ENCODE results near the gene DLL3.
A peak's percentile ranks its signal among the peaks of the same experiment; 100 is the strongest.
"Not testable (repeated sequence)": the region's sequence is repeated elsewhere in the genome, so short reads cannot be mapped to it uniquely, and the experiment has no call there.

Gene DLL3

GRCh38 chr19:39474139-39474620 lies 24.6 kb upstream of the DLL3 start:
- H3K27me3 Mint-ChIP-seq, result no peaks in the 10 kb centered on the region
- peaks cover 51% of the 10 kb centered on the region for H3K36me3 Mint-ChIP-seq
- CTCF ChIA-PET, result interaction anchor here (0.7 to 2.6 kb wide), 12 partner anchors 9 to 369 kb away, joined by 3 to 17 read pairs (median 4); partner anchors contain the start of genes EID2B and RPS16
- no peaks in the 10 kb centered on the region for H3K9me3 Mint-ChIP-seq
- H3K4me3 Mint-ChIP-seq, result no peak overlapping the region
- DNase-seq, result peak; percentile 81
- peaks cover 2% of the 10 kb centered on the region for H3K4me1 Mint-ChIP-seq
- H3K27ac Mint-ChIP-seq, result peak overlapping the region; percentile 45

- peaks cover 14% of the 10 kb centered on the region for H3K4me1 Mint-ChIP-seq
- no peaks in the 10 kb centered on the region for H3K27me3 Mint-ChIP-seq
- H3K27ac Mint-ChIP-seq, result no peak overlapping the region
- H3K4me3 Mint-ChIP-seq, result no peak overlapping the region
- CTCF ChIA-PET, result interaction anchor here (0.7 to 2.6 kb wide), 5 partner anchors 8 to 50 kb away, joined by 3 to 11 read pairs (median 3); no protein-coding TSS in a partner anchor
- DNase-seq, result no peak
- H3K9me3 Mint-ChIP-seq, result no peaks in the 10 kb centered on the region
- peaks cover 37% of the 10 kb centered on the region for H3K36me3 Mint-ChIP-seq
Measured at GRCh38 chr19:39475748-39476147, 23.0 kb upstream of the DLL3 start.

- not testable (repeated sequence) for H3K27me3 Mint-ChIP-seq
Measured at GRCh38 chr19:39479319-39479801, 19.4 kb upstream of the DLL3 start.

GRCh38 chr19:39479916-39480315 lies 18.8 kb upstream of the DLL3 start:
- no peak for DNase-seq
- H3K4me1 Mint-ChIP-seq, result peaks cover 31% of the 10 kb centered on the region
- no peaks in the 10 kb centered on the region for H3K27me3 Mint-ChIP-seq
- no peaks in the 10 kb centered on the region for H3K9me3 Mint-ChIP-seq
- H3K27ac Mint-ChIP-seq, result peak overlapping the region; percentile 88
- H3K4me3 Mint-ChIP-seq, result peak overlapping the region; percentile 88
- CTCF ChIA-PET, result no interaction called here
- H3K36me3 Mint-ChIP-seq, result peaks cover 12% of the 10 kb centered on the region

More at GRCh38 chr19:39479319-39479801, 19.4 kb upstream of the DLL3 start:
- peak overlapping the region; percentile 88 for H3K27ac Mint-ChIP-seq
- peak overlapping the region; percentile 88 for H3K4me3 Mint-ChIP-seq
- CTCF ChIA-PET, H3K9me3 Mint-ChIP-seq, DNase-seq: not testable (repeated sequence)
- peaks cover 18% of the 10 kb centered on the region for H3K36me3 Mint-ChIP-seq
- peaks cover 31% of the 10 kb centered on the region for H3K4me1 Mint-ChIP-seq

GRCh38 chr19:39480337-39481228 lies 18.2 kb upstream of the DLL3 start, which contains the start of gene TIMM50:
Gene TIMM50, plus strand, starts transcription at chr19:39480838. Its CDS starts 16 bp downstream, at chr19:39480854.
- H3K27ac Mint-ChIP-seq, result peak within 1 kb of the TSS; percentile 88
- H3K9me3 Mint-ChIP-seq, result no peaks in the 10 kb centered on the region
- peak within 1 kb of the TSS; percentile 88 for H3K4me3 Mint-ChIP-seq
- no peaks in the 10 kb centered on the region for H3K27me3 Mint-ChIP-seq
- peak; percentile 99 for DNase-seq
- peaks cover 31% of the 10 kb centered on the region for H3K4me1 Mint-ChIP-seq
- CTCF ChIA-PET, result no interaction called here
- peaks cover 7% of the 10 kb centered on the region for H3K36me3 Mint-ChIP-seq

GRCh38 chr19:39481229-39481545 lies 17.6 kb upstream of the DLL3 start:
- H3K27ac Mint-ChIP-seq, result peak overlapping the region; percentile 88
- CTCF ChIA-PET, result no interaction called here
- peak overlapping the region; percentile 88 for H3K4me3 Mint-ChIP-seq
- no peaks in the 10 kb centered on the region for H3K27me3 Mint-ChIP-seq
- no peak for DNase-seq
- H3K4me1 Mint-ChIP-seq, result peaks cover 31% of the 10 kb centered on the region
- no peaks in the 10 kb centered on the region for H3K9me3 Mint-ChIP-seq
- H3K36me3 Mint-ChIP-seq, result peaks cover 4% of the 10 kb centered on the region

- Mint-ChIP-seq H3K4me1 (peaks cover 31% of the 10 kb centered on the region), H3K9me3 (no peaks in the 10 kb centered on the region), H3K36me3 (peaks cover 7% of the 10 kb centered on the region), H3K4me3 (peak overlapping the region; percentile 88), H3K27me3 (no peaks in the 10 kb centered on the region), H3K27ac (peak overlapping the region; percentile 88)
- CTCF ChIA-PET, result no interaction called here
- no peak for DNase-seq
Measured at GRCh38 chr19:39481676-39482075, 17.1 kb upstream of the DLL3 start.

GRCh38 chr19:39483141-39483540 lies 15.6 kb upstream of the DLL3 start:
- H3K27me3 Mint-ChIP-seq, result no peaks in the 10 kb centered on the region

GRCh38 chr19:39489756-39490155 lies 9.0 kb upstream of the DLL3 start:
- H3K27me3 Mint-ChIP-seq, result no peaks in the 10 kb centered on the region
- H3K4me1 Mint-ChIP-seq, result no peaks in the 10 kb centered on the region
- H3K27ac Mint-ChIP-seq, result no peak overlapping the region
- no peak overlapping the region for H3K4me3 Mint-ChIP-seq
- no peaks in the 10 kb centered on the region for H3K9me3 Mint-ChIP-seq
- peaks cover 21% of the 10 kb centered on the region for H3K36me3 Mint-ChIP-seq
- CTCF ChIA-PET, result no interaction called here
- DNase-seq, result no peak

More at GRCh38 chr19:39483141-39483540, 15.6 kb upstream of the DLL3 start:
- H3K36me3 Mint-ChIP-seq, result peaks cover 15% of the 10 kb centered on the region
- H3K27ac Mint-ChIP-seq, result no peak overlapping the region
- CTCF ChIA-PET, result interaction anchor here (3.1 kb wide), 1 partner anchor 9 kb away, joined by 11 read pairs; no protein-coding TSS in a partner anchor
- no peaks in the 10 kb centered on the region for H3K9me3 Mint-ChIP-seq
- H3K4me3 Mint-ChIP-seq, result no peak overlapping the region
- peaks cover 31% of the 10 kb centered on the region for H3K4me1 Mint-ChIP-seq
- DNase-seq, result no peak

GRCh38 chr19:39492225-39492624 lies 6.5 kb upstream of the DLL3 start:
- DNase-seq, result no peak
- Mint-ChIP-seq H3K27ac (no peak overlapping the region), H3K36me3 (peaks cover 14% of the 10 kb centered on the region), H3K9me3 (no peaks in the 10 kb centered on the region), H3K27me3 (peaks cover 18% of the 10 kb centered on the region), H3K4me1 (no peaks in the 10 kb centered on the region), H3K4me3 (no peak overlapping the region)
- CTCF ChIA-PET, result no interaction called here

GRCh38 chr19:39492788-39493187 lies 6.0 kb upstream of the DLL3 start:
- DNase-seq, result no peak
- no peaks in the 10 kb centered on the region for H3K4me1 Mint-ChIP-seq
- peaks cover 24% of the 10 kb centered on the region for H3K27me3 Mint-ChIP-seq
- H3K4me3 Mint-ChIP-seq, result no peak overlapping the region
- CTCF ChIA-PET, result no interaction called here
- H3K9me3 Mint-ChIP-seq, result no peaks in the 10 kb centered on the region
- H3K27ac Mint-ChIP-seq, result no peak overlapping the region
- H3K36me3 Mint-ChIP-seq, result peaks cover 13% of the 10 kb centered on the region

- Mint-ChIP-seq H3K36me3 (peaks cover 2% of the 10 kb centered on the region), H3K4me3 (no peak overlapping the region), H3K27ac (no peak overlapping the region), H3K4me1 (peaks cover 12% of the 10 kb centered on the region), H3K9me3 (no peaks in the 10 kb centered on the region), H3K27me3 (peaks cover 43% of the 10 kb centered on the region)
- no peak for DNase-seq
- CTCF ChIA-PET, result interaction anchor here (0.9 kb wide), 1 partner anchor 9 kb away, joined by 3 read pairs; no protein-coding TSS in a partner anchor
Measured at GRCh38 chr19:39494661-39495060, 4.1 kb upstream of the DLL3 start.

- Mint-ChIP-seq H3K4me3 (no peak overlapping the region), H3K27me3 (peaks cover 57% of the 10 kb centered on the region), H3K4me1 (peaks cover 15% of the 10 kb centered on the region), H3K27ac (no peak overlapping the region), H3K36me3 (no peaks in the 10 kb centered on the region), H3K9me3 (no peaks in the 10 kb centered on the region)
- CTCF ChIA-PET, result interaction anchor here (1.2 kb wide), 1 partner anchor 37 kb away, joined by 5 read pairs; the partner anchor contains the start of gene EID2B
- DNase-seq, result no peak
Measured at GRCh38 chr19:39496063-39496462, 2.7 kb upstream of the DLL3 start.

- Mint-ChIP-seq H3K27ac (no peak overlapping the region), H3K9me3 (no peaks in the 10 kb centered on the region), H3K4me3 (no peak overlapping the region), H3K4me1 (peaks cover 15% of the 10 kb centered on the region), H3K27me3 (peaks cover 62% of the 10 kb centered on the region), H3K36me3 (no peaks in the 10 kb centered on the region)
- CTCF ChIA-PET, result interaction anchor here (0.9 to 1.8 kb wide), 4 partner anchors 17 to 57 kb away, joined by 3 to 9 read pairs (median 6); partner anchors contain the start of gene EID2B
- no peak for DNase-seq
Measured at GRCh38 chr19:39497701-39497995, 1.1 kb upstream of the DLL3 start.
